ENCODE measurements around the gene RNF214.
"Not testable (repeated sequence)": the region's sequence is repeated elsewhere in the genome, so short reads cannot be mapped to it uniquely, and the experiment has no call there.

The RNF214 gene

GRCh38 chr11:117198613-117199012 is 33.9 kb upstream of the RNF214 start:
- no peak for ATAC-seq

GRCh38 chr11:117199053-117199915 is 33.2 kb upstream of the RNF214 start, which contains the start of gene TAGLN:
Gene TAGLN (plus strand): TSS chr11:117199370. CDS start chr11:117203014, 3,644 bp downstream.
- no peak for ATAC-seq

GRCh38 chr11:117199916-117200812 is 32.3 kb upstream of the RNF214 start:
- no peak for ATAC-seq

- ATAC-seq, result no peak
Observed at GRCh38 chr11:117200813-117201657, 31.4 kb upstream of the RNF214 start.

GRCh38 chr11:117201658-117202305 is 30.7 kb upstream of the RNF214 start:
- ATAC-seq, result no peak

- no peak for ATAC-seq
Observed at GRCh38 chr11:117202386-117203068, 29.9 kb upstream of the RNF214 start.

- no peak for ATAC-seq
Observed at GRCh38 chr11:117203069-117203407, 29.4 kb upstream of the RNF214 start.

- no peak for ATAC-seq
Observed at GRCh38 chr11:117204283-117205080, 28.0 kb upstream of the RNF214 start.

- ATAC-seq, result no peak
Observed at GRCh38 chr11:117205211-117205818, 27.2 kb upstream of the RNF214 start.

GRCh38 chr11:117206111-117206510 is 26.4 kb upstream of the RNF214 start:
- ATAC-seq, result not testable (repeated sequence)

GRCh38 chr11:117206859-117207258 is 25.6 kb upstream of the RNF214 start:
- ATAC-seq, result not testable (repeated sequence)

- not testable (repeated sequence) for ATAC-seq
Observed at GRCh38 chr11:117207481-117207880, 25.0 kb upstream of the RNF214 start.

GRCh38 chr11:117208710-117209109 is 23.8 kb upstream of the RNF214 start:
- ATAC-seq, result not testable (repeated sequence)

GRCh38 chr11:117209351-117210125 is 22.9 kb upstream of the RNF214 start:
- not testable (repeated sequence) for ATAC-seq

GRCh38 chr11:117210620-117211019 is 21.9 kb upstream of the RNF214 start:
- no peak for ATAC-seq

- no peak for ATAC-seq
Observed at GRCh38 chr11:117212697-117213355, 19.6 kb upstream of the RNF214 start.

GRCh38 chr11:117214404-117215110 is 17.9 kb upstream of the RNF214 start:
- ATAC-seq, result no peak

Data from activated CD4-positive, CD25-positive, alpha-beta regulatory T cell treated with anti-CD3 and anti-CD28 coated beads, Interleukin-2, amount 50 U/mL, for 24 hours (primary cell).